Measurements from ENCODE around the gene CCDC47. TPM values are rescaled to one million over a fixed set of nuclear protein-coding genes. Genes with fewer than 3 reads are reported as not detected.

The CCDC47 gene
- total RNA-seq, 1 donor from 2014 or later = 92.8 TPM

- FAIRE-seq = no peak
These were observed 31.8 kb downstream of the CCDC47 start, which contains the start of gene STRADA for GRCh38 chr17:63741408-63742173. TSS of gene STRADA (minus strand) at chr17:63741799. CDS start at chr17:63728369, 13,430 bp downstream.

GRCh38 chr17:63741143-63741407 lies 32.3 kb downstream of the CCDC47 start:
- Histone ChIP-seq H3K36me3 (ENCODE audit: insufficient read depth, low read length) (peaks cover 11% of the 10 kb centered on the region), H3K79me2 (ENCODE audit: insufficient read depth, low read length) (peaks cover 21% of the 10 kb centered on the region), H3K4me2 (ENCODE audit: low read length) (peak overlapping the region; percentile 96), H3K27ac (ENCODE audit: low read depth, low read length) (peak overlapping the region; percentile 67), H3K4me1 (ENCODE audit: insufficient read depth, low read length) (peaks cover 12% of the 10 kb centered on the region), H3K4me3 (ENCODE audit: insufficient read depth, low read depth, low read length) (peak overlapping the region; percentile 81), H3K9me3 (ENCODE audit: insufficient read depth, low read depth, low read length) (no peaks in the 10 kb centered on the region), H3K27me3 (ENCODE audit: insufficient read depth, low read length) (no peaks in the 10 kb centered on the region), H2AFZ (ENCODE audit: low read depth, low read length) (peak overlapping the region; percentile 82), H3K9ac (ENCODE audit: low read length) (peak overlapping the region; percentile 92), H4K20me1 (ENCODE audit: insufficient read depth, low read length) (no peaks in the 10 kb centered on the region)
- DNase-seq (ENCODE audit: low read depth) (no peak), FAIRE-seq (no peak)
- Mint-ChIP-seq H3K27me3 (ENCODE audit: low read depth, unreplicated experiment) (no peaks in the 10 kb centered on the region), H3K4me3 (ENCODE audit: unreplicated experiment) (peak overlapping the region; percentile 99), H3K4me1 (ENCODE audit: low read depth, unreplicated experiment) (peaks cover 6% of the 10 kb centered on the region), H3K27ac (ENCODE audit: unreplicated experiment) (peak overlapping the region; percentile 80), H3K9me3 (ENCODE audit: unreplicated experiment) (no peaks in the 10 kb centered on the region), H3K36me3 (ENCODE audit: low read depth, unreplicated experiment) (no peaks in the 10 kb centered on the region)
- TF ChIP-seq CTCF (IDR thresholded peaks at IDR 0.05; ENCODE audit: insufficient read depth, low read depth, low read length) = no peak
- no peak for TF ChIP-seq EZH2 (IDR thresholded peaks at IDR 0.05; ENCODE audit: insufficient read depth, low read length)

More at GRCh38 chr17:63741408-63742173, 31.8 kb downstream of the CCDC47 start, which contains the start of gene STRADA:
- Mint-ChIP-seq H3K27me3 (ENCODE audit: low read depth, unreplicated experiment) (no peaks in the 10 kb centered on the region), H3K36me3 (ENCODE audit: low read depth, unreplicated experiment) (no peaks in the 10 kb centered on the region), H3K4me3 (ENCODE audit: unreplicated experiment) (peak within 1 kb of the TSS; percentile 99), H3K4me1 (ENCODE audit: low read depth, unreplicated experiment) (peaks cover 6% of the 10 kb centered on the region), H3K27ac (ENCODE audit: unreplicated experiment) (peak within 1 kb of the TSS; percentile 91), H3K9me3 (ENCODE audit: unreplicated experiment) (no peaks in the 10 kb centered on the region)
- H3K36me3 ChIP-seq (ENCODE audit: insufficient read depth, low read length) = peaks cover 12% of the 10 kb centered on the region
- no peaks in the 10 kb centered on the region for H4K20me1 ChIP-seq (ENCODE audit: insufficient read depth, low read length)
- peak within 1 kb of the TSS; percentile 96 for H3K4me2 ChIP-seq (ENCODE audit: low read length)
- peak within 1 kb of the TSS; percentile 82 for H2AFZ ChIP-seq (ENCODE audit: low read depth, low read length)
- peaks cover 21% of the 10 kb centered on the region for H3K79me2 ChIP-seq (ENCODE audit: insufficient read depth, low read length)
- peak within 1 kb of the TSS; percentile 75 for H3K27ac ChIP-seq (ENCODE audit: low read depth, low read length)
- no peak for TF ChIP-seq EZH2 (IDR thresholded peaks at IDR 0.05; ENCODE audit: insufficient read depth, low read length)
- TF ChIP-seq CTCF (IDR thresholded peaks at IDR 0.05; ENCODE audit: insufficient read depth, low read depth, low read length) = no peak
- H3K27me3 ChIP-seq (ENCODE audit: insufficient read depth, low read length) = no peaks in the 10 kb centered on the region
- H3K9ac ChIP-seq (ENCODE audit: low read length) = peak within 1 kb of the TSS; percentile 92
- H3K4me1 ChIP-seq (ENCODE audit: insufficient read depth, low read length) = peaks cover 12% of the 10 kb centered on the region
- peak; percentile 89 for DNase-seq (ENCODE audit: low read depth)
- H3K9me3 ChIP-seq (ENCODE audit: insufficient read depth, low read depth, low read length) = no peaks in the 10 kb centered on the region
- peak within 1 kb of the TSS; percentile 81 for H3K4me3 ChIP-seq (ENCODE audit: insufficient read depth, low read depth, low read length)
